Measurements from ENCODE around the gene CBLB.
A peak's percentile ranks its signal among the peaks of the same experiment; 100 is the strongest.

The CBLB gene

DNA sequence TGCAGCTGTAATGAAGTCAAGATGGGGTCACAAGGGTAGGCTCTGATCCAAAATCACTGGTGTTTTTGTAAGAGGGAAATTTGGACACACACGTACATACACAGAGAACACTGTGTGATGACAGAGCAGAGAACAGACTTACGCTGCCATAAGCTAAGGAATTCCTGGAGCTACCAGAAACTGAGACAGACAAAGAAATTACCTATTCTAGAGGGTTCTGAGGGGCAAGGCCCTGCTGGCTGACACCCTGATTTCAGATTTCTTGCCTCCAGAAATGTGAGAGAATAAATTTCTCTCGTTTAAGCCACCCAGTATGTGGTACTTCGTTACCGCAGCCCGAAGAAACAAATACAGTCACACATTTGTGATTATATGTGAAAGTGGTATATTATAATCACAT is 24.8 kb downstream of the CBLB start:
- no peak overlapping the region for H3K14ac ChIP-seq (ENCODE audit: low read length)
- H3K4me1 ChIP-seq (ENCODE audit: control insufficient read depth in 1 of 2, insufficient read depth in 2 of 2, low read length in 2 of 2): no peaks in the 10 kb centered on the region
- no peak overlapping the region for H4K8ac ChIP-seq (ENCODE audit: low read depth, low read length)
- H4K91ac ChIP-seq (ENCODE audit: low read depth, low read length): no peak overlapping the region
- no peak overlapping the region for H3K4ac ChIP-seq (ENCODE audit: low read depth, low read length)
- H3K9ac ChIP-seq (ENCODE audit: low read length): no peak overlapping the region
- WGBS (ENCODE audit: extremely low coverage, insufficient coverage, insufficient read length): no CpG with 5 or more reads among the region's 6 CpGs
- H2AK5ac ChIP-seq (ENCODE audit: low read length): no peak overlapping the region
- no peak overlapping the region for H2BK12ac ChIP-seq (ENCODE audit: low read length)
- no peak overlapping the region for H2AFZ ChIP-seq (ENCODE audit: insufficient read depth, low read length, poor library complexity)
- no peak overlapping the region for H2BK120ac ChIP-seq (ENCODE audit: insufficient read depth, low read length, poor library complexity)
- no peaks in the 10 kb centered on the region for H3K9me3 ChIP-seq (ENCODE audit: insufficient read depth, low read depth, low read length)
- H3K18ac ChIP-seq (ENCODE audit: low read length): no peak overlapping the region
- no peaks in the 10 kb centered on the region for H3K27me3 ChIP-seq (ENCODE audit: insufficient read depth, low read length)
- DNase-seq: no peak
- no peak overlapping the region for H4K12ac ChIP-seq (ENCODE audit: low read depth, low read length)
- H3K79me1 ChIP-seq (ENCODE audit: low read length): no peaks in the 10 kb centered on the region
- no peak overlapping the region for H2BK5ac ChIP-seq (ENCODE audit: low read depth, low read length, poor library complexity)
- H3K79me2 ChIP-seq (ENCODE audit: control insufficient read depth, insufficient read depth, low read length, poor library complexity): no peaks in the 10 kb centered on the region
- H3K4me2 ChIP-seq (ENCODE audit: low read length): no peak overlapping the region
- no peaks in the 10 kb centered on the region for H3K36me3 ChIP-seq (ENCODE audit: control insufficient read depth in 1 of 2, insufficient read depth in 2 of 2, low read length in 2 of 2)
- no peak overlapping the region for H3K4me3 ChIP-seq (ENCODE audit: low read depth, low read length)
- no peak overlapping the region for H3K27ac ChIP-seq (ENCODE audit: low read depth, low read length)
- H3K23ac ChIP-seq (ENCODE audit: low read length): no peak overlapping the region

DNA sequence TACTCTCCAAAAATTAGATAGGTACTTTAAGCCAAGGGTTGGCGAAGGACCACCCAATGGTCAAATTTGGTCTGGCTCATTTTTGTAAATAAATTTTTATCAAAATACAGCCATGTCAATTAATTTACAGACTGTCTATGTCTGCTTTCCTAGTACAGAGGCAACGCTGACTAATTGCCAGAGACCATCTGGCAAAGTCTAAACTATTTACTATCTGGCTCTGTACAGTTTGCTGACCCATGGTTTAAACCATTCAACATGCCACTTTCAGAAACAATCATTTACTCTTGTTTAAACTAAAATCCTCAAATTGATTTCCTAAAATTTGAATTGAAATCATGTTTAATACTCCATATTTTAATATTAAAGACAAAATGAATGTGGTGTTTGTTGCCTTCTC is 25.9 kb downstream of the CBLB start:
- WGBS (ENCODE audit: extremely low coverage, insufficient coverage, insufficient read length): no CpG with 5 or more reads among the region's 2 CpGs
- Histone ChIP-seq H4K91ac (ENCODE audit: low read depth, low read length) (no peak overlapping the region), H3K9ac (ENCODE audit: low read length) (no peak overlapping the region), H2AFZ (ENCODE audit: insufficient read depth, low read length, poor library complexity) (no peak overlapping the region), H2BK12ac (ENCODE audit: low read length) (no peak overlapping the region), H3K4me1 (ENCODE audit: control insufficient read depth in 1 of 2, insufficient read depth in 2 of 2, low read length in 2 of 2) (peaks cover 0 to 3% of the 10 kb centered on the region in 2 experiments), H3K27ac (ENCODE audit: low read depth, low read length) (no peak overlapping the region), H3K23ac (ENCODE audit: low read length) (no peak overlapping the region), H3K4me2 (ENCODE audit: low read length) (no peak overlapping the region), H3K79me1 (ENCODE audit: low read length) (no peaks in the 10 kb centered on the region), H3K4ac (ENCODE audit: low read depth, low read length) (no peak overlapping the region), H2AK5ac (ENCODE audit: low read length) (no peak overlapping the region), H3K79me2 (ENCODE audit: control insufficient read depth, insufficient read depth, low read length, poor library complexity) (peaks cover 1% of the 10 kb centered on the region), H3K36me3 (ENCODE audit: control insufficient read depth in 1 of 2, insufficient read depth in 2 of 2, low read length in 2 of 2) (peaks cover 0 to 3% of the 10 kb centered on the region in 2 experiments), H3K9me3 (ENCODE audit: insufficient read depth, low read depth, low read length) (no peaks in the 10 kb centered on the region), H3K27me3 (ENCODE audit: insufficient read depth, low read length) (no peaks in the 10 kb centered on the region), H3K14ac (ENCODE audit: low read length) (no peak overlapping the region), H4K8ac (ENCODE audit: low read depth, low read length) (no peak overlapping the region), H4K12ac (ENCODE audit: low read depth, low read length) (no peak overlapping the region), H3K18ac (ENCODE audit: low read length) (no peak overlapping the region), H2BK5ac (ENCODE audit: low read depth, low read length, poor library complexity) (no peak overlapping the region), H3K4me3 (ENCODE audit: low read depth, low read length) (no peak overlapping the region), H2BK120ac (ENCODE audit: insufficient read depth, low read length, poor library complexity) (no peak overlapping the region)
- DNase-seq: no peak

DNA sequence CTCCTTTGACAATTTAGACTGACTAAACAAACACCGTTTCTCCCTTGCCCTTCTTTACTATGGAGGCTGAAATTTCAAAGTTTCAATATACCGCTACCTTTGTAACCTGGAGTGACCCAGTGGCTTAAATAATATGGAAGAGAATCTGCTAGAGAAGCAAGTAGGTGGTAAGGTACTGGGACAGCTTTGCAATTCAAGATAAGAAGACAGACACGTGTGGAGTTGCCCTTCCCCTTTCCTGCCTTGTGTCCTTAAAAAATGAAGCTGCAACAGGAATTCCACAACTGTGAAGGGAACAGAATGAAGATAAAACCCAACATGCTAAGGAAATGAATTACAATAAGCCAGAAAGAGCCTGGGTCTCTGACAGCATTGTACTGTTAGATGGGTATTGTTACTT is 26.4 kb downstream of the CBLB start:
- DNase-seq: no peak
- Histone ChIP-seq H2BK5ac (ENCODE audit: low read depth, low read length, poor library complexity) (no peak overlapping the region), H3K9ac (ENCODE audit: low read length) (no peak overlapping the region), H3K18ac (ENCODE audit: low read length) (no peak overlapping the region), H3K4ac (ENCODE audit: low read depth, low read length) (no peak overlapping the region), H2AK5ac (ENCODE audit: low read length) (no peak overlapping the region), H3K9me3 (ENCODE audit: insufficient read depth, low read depth, low read length) (no peaks in the 10 kb centered on the region), H3K79me2 (ENCODE audit: control insufficient read depth, insufficient read depth, low read length, poor library complexity) (peaks cover 1% of the 10 kb centered on the region), H3K27me3 (ENCODE audit: insufficient read depth, low read length) (no peaks in the 10 kb centered on the region), H3K23ac (ENCODE audit: low read length) (no peak overlapping the region), H3K4me3 (ENCODE audit: low read depth, low read length) (no peak overlapping the region), H2BK12ac (ENCODE audit: low read length) (no peak overlapping the region), H4K91ac (ENCODE audit: low read depth, low read length) (no peak overlapping the region), H4K12ac (ENCODE audit: low read depth, low read length) (no peak overlapping the region), H2BK120ac (ENCODE audit: insufficient read depth, low read length, poor library complexity) (no peak overlapping the region), H3K4me1 (ENCODE audit: control insufficient read depth in 1 of 2, insufficient read depth in 2 of 2, low read length in 2 of 2) (peaks cover 0 to 3% of the 10 kb centered on the region in 2 experiments), H3K79me1 (ENCODE audit: low read length) (no peaks in the 10 kb centered on the region), H2AFZ (ENCODE audit: insufficient read depth, low read length, poor library complexity) (no peak overlapping the region), H3K27ac (ENCODE audit: low read depth, low read length) (no peak overlapping the region), H3K14ac (ENCODE audit: low read length) (no peak overlapping the region), H4K8ac (ENCODE audit: low read depth, low read length) (no peak overlapping the region), H3K4me2 (ENCODE audit: low read length) (no peak overlapping the region), H3K36me3 (ENCODE audit: control insufficient read depth in 1 of 2, insufficient read depth in 2 of 2, low read length in 2 of 2) (peaks cover 0 to 3% of the 10 kb centered on the region in 2 experiments)
- no CpG with 5 or more reads among the region's 3 CpGs for WGBS (ENCODE audit: extremely low coverage, insufficient coverage, insufficient read length)

DNA sequence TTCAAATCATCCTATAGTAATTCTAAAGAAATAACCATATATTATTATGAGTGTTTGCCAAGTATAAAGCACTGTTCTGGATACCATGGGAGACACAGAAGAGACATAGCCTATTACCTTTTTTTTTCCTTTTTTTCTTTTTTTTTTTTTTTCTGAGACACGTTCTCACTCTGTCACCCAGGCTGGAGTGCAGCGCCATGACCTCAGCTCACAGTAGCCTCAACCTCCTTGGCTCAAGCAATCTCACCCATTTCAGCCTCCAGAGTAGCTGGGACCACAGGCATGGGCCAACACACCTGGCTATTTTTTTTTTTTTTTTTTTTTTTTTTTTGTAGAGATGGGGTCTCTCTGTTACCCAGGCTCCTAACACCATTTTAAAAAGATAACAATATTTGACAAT is 30.9 kb downstream of the CBLB start:
- H2BK120ac ChIP-seq (ENCODE audit: insufficient read depth, low read length, poor library complexity): no peak overlapping the region
- no peak overlapping the region for H4K8ac ChIP-seq (ENCODE audit: low read depth, low read length)
- H2BK12ac ChIP-seq (ENCODE audit: low read length): no peak overlapping the region
- H3K27ac ChIP-seq (ENCODE audit: low read depth, low read length): no peak overlapping the region
- no CpG with 5 or more reads among the region's 2 CpGs for WGBS (ENCODE audit: extremely low coverage, insufficient coverage, insufficient read length)
- H3K79me1 ChIP-seq (ENCODE audit: low read length): no peaks in the 10 kb centered on the region
- H3K18ac ChIP-seq (ENCODE audit: low read length): no peak overlapping the region
- no peak overlapping the region for H3K4ac ChIP-seq (ENCODE audit: low read depth, low read length)
- H4K91ac ChIP-seq (ENCODE audit: low read depth, low read length): no peak overlapping the region
- peaks cover 0 to 4% of the 10 kb centered on the region in 2 experiments for H3K4me1 ChIP-seq (ENCODE audit: control insufficient read depth in 1 of 2, insufficient read depth in 2 of 2, low read length in 2 of 2)
- no peak overlapping the region for H2BK5ac ChIP-seq (ENCODE audit: low read depth, low read length, poor library complexity)
- peak overlapping the region; percentile 18 for H4K12ac ChIP-seq (ENCODE audit: low read depth, low read length)
- DNase-seq: no peak
- H3K4me2 ChIP-seq (ENCODE audit: low read length): no peak overlapping the region
- no peak overlapping the region for H3K4me3 ChIP-seq (ENCODE audit: low read depth, low read length)
- H2AK5ac ChIP-seq (ENCODE audit: low read length): no peak overlapping the region
- peaks cover 0 to 3% of the 10 kb centered on the region in 2 experiments for H3K36me3 ChIP-seq (ENCODE audit: control insufficient read depth in 1 of 2, insufficient read depth in 2 of 2, low read length in 2 of 2)
- H3K79me2 ChIP-seq (ENCODE audit: control insufficient read depth, insufficient read depth, low read length, poor library complexity): peaks cover 1% of the 10 kb centered on the region
- no peak overlapping the region for H2AFZ ChIP-seq (ENCODE audit: insufficient read depth, low read length, poor library complexity)
- no peak overlapping the region for H3K9ac ChIP-seq (ENCODE audit: low read length)
- no peaks in the 10 kb centered on the region for H3K9me3 ChIP-seq (ENCODE audit: insufficient read depth, low read depth, low read length)
- H3K14ac ChIP-seq (ENCODE audit: low read length): no peak overlapping the region
- no peak overlapping the region for H3K23ac ChIP-seq (ENCODE audit: low read length)
- no peaks in the 10 kb centered on the region for H3K27me3 ChIP-seq (ENCODE audit: insufficient read depth, low read length)

Data from trophoblast cell (in vitro differentiated cells and primary cell).